ENCODE data around the gene CCDC178. TPM values are rescaled to one million over a fixed set of nuclear protein-coding genes. Genes with fewer than 3 reads are reported as not detected.

The CCDC178 gene
- total and polyA plus RNA-seq, 2 donors (not counting 3 experiments of a cell fraction or from before 2014, with no cell fraction given), result 0.80 to 1.6 TPM

- POLR2A ChIA-PET, result no interaction called here
- H3K27ac ChIP-seq (ENCODE audit: insufficient read depth, low read depth, low read length), result no peak overlapping the region
- H3K27me3 ChIP-seq (ENCODE audit: control insufficient read depth in 2 of 2, insufficient read depth in 2 of 2, low read length in 2 of 2), result no peaks in the 10 kb centered on the region
- CTCF ChIA-PET, result no interaction called here
- no TSS peak for BruUV-seq (replicated peaks)
- no peaks in the 10 kb centered on the region for H3K9me1 ChIP-seq (replicated peaks; ENCODE audit: control insufficient read depth, extremely low read depth, insufficient read depth, low read length)
- FAIRE-seq (no peak), DNase-seq (ENCODE audit: low read depth, low spot score) (no peak)
- no peak overlapping the region for H3K4me3 ChIP-seq (replicated peaks in 1 of 3; ENCODE audit: insufficient read depth in 1 of 3, low read depth in 1 of 3, low read length in 3 of 3)
- no peak overlapping the region for H2AFZ ChIP-seq (ENCODE audit: low read depth, low read length)
- H3K4me1 ChIP-seq (ENCODE audit: control insufficient read depth, extremely low read depth, insufficient read depth, low read length), result no peaks in the 10 kb centered on the region
- TF ChIP-seq GATA2 (IDR thresholded peaks at IDR 0.05; ENCODE audit: insufficient read depth, insufficient read length, low read depth, low read length) (no peak), POLR2A (IDR thresholded peaks at IDR 0.05; ENCODE audit: low read depth, low read length) (no peak), POLR2AphosphoS5 (IDR thresholded peaks at IDR 0.05; ENCODE audit: insufficient read depth, low read depth, low read length) (no peak), MYC (IDR thresholded peaks at IDR 0.05; ENCODE audit: low read depth, low read length) (no peak), CTCF (IDR thresholded peaks at IDR 0.05; ENCODE audit: extremely low read depth in 1 of 2, insufficient read depth in 1 of 2, low read depth in 1 of 2, low read length in 2 of 2) (no peak), FOS (IDR thresholded peaks at IDR 0.05; ENCODE audit: borderline replicate concordance, insufficient read depth, low read length) (no peak), MAX (IDR thresholded peaks at IDR 0.05; ENCODE audit: insufficient read depth, insufficient read length) (no peak), JUN (IDR thresholded peaks at IDR 0.05; ENCODE audit: borderline replicate concordance, insufficient read depth, insufficient read length, low read depth) (no peak), EZH2 (IDR thresholded peaks at IDR 0.05; ENCODE audit: borderline replicate concordance, low read depth, low read length, severe bottlenecking) (no peak)
- H3K9ac ChIP-seq (replicated peaks; ENCODE audit: extremely low read depth, insufficient read depth, low read length), result no peak overlapping the region
- H3K36me3 ChIP-seq (ENCODE audit: control insufficient read depth in 2 of 2, extremely low read depth in 1 of 2, insufficient read depth in 2 of 2, low read length in 2 of 2), result no peaks in the 10 kb centered on the region
- no peak overlapping the region for H3K4me2 ChIP-seq (ENCODE audit: insufficient read depth, low read length)
- H3K9me3 ChIP-seq (replicated peaks; ENCODE audit: control insufficient read depth, insufficient read depth, low read length), result no peaks in the 10 kb centered on the region
- no peaks in the 10 kb centered on the region for H3K79me2 ChIP-seq (ENCODE audit: control insufficient read depth, insufficient read depth, low read length)
- intact Hi-C loops (cut with micrococcal nuclease) (no loop called here), dilution Hi-C loops (cut with MboI; ENCODE audit: extremely low pct_ligation_motif_present, low sequenced_read_pairs) (no loop called here)
- no peaks in the 10 kb centered on the region for H4K20me1 ChIP-seq (replicated peaks; ENCODE audit: control insufficient read depth, extremely low read depth, insufficient read depth, low read length)
Measured at GRCh38 chr18:33330711-33331110, 109.8 kb downstream of the CCDC178 start.
